GM18502 (cell line): Measurements from ENCODE around the gene DTNB.
"Not testable (repeated sequence)": the region's sequence is repeated elsewhere in the genome, so short reads cannot be mapped to it uniquely, and the experiment has no call there.

Experiments
- ATAC-seq: cut with Tn5 transposase; IDR thresholded peaks from one replicate; pipeline ENCODE4 v1.9.1; 2021; ENCODE audit warnings: mild to moderate bottlenecking; ENCODE audit not compliant: unreplicated experiment, poor library complexity

The DTNB gene

GRCh38 chr2:25635797-25636196, 37.6 kb downstream of the DTNB start:
- no peak for ATAC-seq

- ATAC-seq: not testable (repeated sequence)
Observed at GRCh38 chr2:25633801-25634200, 39.6 kb downstream of the DTNB start.

DNA sequence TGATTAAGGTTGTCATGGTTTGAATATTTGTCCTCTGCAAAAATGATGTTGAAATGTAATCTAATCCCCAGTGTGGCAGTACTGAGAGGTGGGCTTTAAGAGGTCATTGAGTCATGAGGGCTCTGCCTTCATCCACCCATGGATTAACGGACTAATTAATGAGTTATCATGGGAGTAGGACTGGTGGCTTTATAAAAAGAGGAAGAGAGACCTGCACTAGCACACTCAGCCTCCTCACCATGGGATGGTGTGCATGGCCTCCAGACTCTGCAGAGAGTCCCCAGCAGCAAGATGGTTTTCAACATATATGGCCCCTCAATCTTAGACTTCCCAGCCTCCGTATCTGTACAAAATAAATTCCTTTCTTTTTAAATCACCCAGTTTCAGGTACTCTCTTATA, 41.0 kb downstream of the DTNB start:
- no peak for ATAC-seq

DNA sequence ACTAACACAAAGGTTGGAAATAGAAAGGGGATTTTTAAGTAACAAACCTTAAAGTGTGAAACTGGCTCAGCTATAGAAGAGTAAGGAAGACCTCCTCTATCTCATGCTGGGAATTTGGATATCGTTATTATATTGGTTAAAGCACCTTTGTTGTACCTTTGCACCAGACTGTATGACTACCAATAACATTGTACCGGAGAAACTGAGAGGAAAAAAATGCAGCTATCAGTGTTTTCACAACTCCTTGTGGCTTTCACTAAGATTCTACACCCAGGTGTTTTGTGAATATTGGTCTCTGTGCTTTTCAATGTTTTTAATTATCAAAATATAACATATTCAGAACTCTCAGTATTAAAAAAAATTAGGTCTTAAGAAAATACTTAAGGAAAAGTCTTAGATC, 48.7 kb downstream of the DTNB start:
- ATAC-seq: no peak

DNA sequence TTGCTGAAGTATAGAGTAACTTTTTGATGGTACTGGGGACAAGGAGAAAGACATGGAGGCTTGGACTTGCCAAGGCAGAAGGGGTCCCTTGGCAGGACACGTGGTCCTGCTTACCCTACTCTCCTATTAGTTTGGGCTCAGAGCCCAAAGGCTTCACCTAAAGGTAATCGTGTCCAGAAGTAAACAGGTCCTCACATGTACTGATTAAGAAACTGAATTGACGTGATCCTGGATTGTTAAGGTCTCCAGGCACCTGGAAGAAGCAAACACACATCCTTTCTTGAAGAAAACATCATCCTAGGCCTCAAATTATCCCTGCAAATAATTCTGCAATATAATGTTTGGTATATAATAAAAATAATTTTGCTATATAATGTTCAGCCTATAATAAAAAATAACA, 50.0 kb downstream of the DTNB start:
- no peak for ATAC-seq

- no peak for ATAC-seq
Observed at GRCh38 chr2:25620711-25621110, 52.7 kb downstream of the DTNB start.

- ATAC-seq: no peak
Observed at GRCh38 chr2:25620077-25620476, 53.3 kb downstream of the DTNB start.

DNA sequence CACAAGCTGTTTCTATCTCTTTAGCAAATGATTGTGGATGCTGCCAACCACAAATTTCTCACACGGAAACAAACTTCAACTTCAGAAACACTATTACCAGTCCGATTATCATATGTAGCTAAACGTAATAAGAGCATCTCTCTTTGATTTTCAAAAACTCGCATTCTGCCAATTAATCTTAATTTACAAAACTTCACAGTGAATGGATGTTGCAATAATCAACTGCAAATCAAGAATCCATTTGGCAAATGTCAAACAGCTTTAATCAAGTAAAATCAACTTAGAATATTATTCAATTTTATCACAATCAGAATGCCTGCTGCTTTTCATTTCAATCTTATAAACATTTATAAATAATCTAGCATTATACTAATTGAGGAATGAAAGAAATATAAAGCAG, 54.2 kb downstream of the DTNB start:
- ATAC-seq: no peak

GRCh38 chr2:25618676-25619075, 54.7 kb downstream of the DTNB start:
- no peak for ATAC-seq

DNA sequence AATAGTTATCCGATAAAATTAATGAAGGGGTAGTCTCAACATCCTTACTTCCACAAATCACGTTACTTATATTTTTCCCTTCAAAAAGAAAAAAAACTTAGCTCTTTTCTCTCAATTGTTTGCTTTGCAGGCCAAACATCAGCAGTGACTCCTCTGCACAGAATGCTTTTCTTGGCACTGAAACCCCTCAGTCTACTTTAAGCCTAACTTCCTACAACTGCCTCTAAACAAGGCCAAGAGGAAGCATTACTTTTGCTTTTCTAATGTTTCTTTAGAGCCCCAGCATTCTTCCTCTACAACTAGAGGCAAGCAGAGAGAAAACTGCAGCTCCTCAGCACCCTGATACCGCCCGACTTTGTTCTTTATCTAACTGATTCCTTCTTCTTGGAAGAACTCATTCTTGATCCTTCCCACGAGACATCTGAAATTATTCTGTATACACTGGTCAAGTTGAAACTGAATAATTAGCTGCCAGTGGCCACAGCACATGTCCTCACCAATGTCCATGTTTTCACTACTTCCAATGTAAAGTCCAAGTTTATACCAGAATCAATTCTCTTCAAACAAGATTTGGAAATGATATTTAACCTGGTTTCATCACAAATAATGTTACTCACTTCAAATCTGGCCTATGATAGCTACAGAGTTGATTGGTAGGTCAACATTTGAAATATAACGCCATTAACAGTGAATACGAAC, 55.3 kb downstream of the DTNB start:
- ATAC-seq: no peak

DNA sequence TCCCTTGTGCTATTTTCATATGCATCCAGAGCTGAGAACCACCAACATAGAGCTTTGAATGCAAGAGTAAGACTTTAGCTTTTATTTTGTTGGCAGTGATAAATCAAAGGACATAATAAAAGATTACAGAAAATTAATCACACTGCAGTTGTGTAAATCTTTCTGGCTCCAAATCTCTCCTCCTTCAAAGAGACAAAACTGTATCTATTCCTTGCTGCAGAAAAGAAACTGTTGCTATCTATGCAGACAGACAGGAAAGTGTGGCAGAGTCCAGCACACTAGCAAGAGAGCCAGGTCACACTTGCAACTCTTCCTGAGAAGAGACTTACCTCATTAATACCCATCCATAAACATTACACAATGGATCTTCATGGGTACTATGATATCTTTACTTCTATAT, 57.5 kb downstream of the DTNB start:
- ATAC-seq: no peak

DNA sequence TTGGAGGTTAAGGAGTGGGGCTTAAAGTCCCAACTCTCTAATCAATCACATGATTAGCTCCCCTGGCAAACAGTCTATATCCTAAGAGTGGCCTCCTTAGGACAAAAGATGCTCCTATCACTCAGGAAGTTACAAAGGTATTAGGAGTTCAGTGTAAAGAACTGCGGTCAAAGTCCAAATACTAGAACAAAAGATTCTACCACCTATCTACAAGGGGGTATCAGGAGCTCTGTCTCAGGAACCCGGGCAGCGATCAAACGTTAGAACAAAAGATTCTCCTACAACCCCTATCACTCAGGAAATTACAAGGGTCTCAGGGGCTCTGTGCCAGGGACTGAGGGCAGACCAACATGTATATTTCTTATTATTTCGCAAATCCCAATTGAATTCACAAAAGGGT, 58.0 kb downstream of the DTNB start:
- ATAC-seq: no peak

- no peak for ATAC-seq
Observed at GRCh38 chr2:25614711-25615110, 58.7 kb downstream of the DTNB start.

GRCh38 chr2:25608718-25609117, 64.7 kb downstream of the DTNB start:
- ATAC-seq: no peak

- ATAC-seq: no peak
Observed at GRCh38 chr2:25606892-25607291, 66.5 kb downstream of the DTNB start.

DNA sequence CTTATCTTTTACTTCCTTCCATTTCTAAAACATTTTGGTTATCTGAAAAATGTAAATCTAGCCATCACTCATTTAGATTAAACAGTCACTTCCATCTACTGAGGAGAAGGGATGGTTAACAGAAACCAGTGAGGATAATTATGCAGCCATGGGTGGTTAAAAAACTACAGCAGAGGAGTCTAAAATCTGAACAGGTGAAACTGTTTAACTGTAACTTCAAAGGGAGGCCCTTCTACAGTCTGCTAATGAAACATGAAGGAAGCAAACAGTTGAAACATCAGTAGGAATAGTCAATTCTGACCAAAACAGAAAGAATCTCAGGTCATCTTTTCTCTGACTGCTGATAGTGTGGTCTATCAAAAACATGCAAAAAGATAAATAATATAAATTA, 71.0 kb downstream of the DTNB start:
- no peak for ATAC-seq

DNA sequence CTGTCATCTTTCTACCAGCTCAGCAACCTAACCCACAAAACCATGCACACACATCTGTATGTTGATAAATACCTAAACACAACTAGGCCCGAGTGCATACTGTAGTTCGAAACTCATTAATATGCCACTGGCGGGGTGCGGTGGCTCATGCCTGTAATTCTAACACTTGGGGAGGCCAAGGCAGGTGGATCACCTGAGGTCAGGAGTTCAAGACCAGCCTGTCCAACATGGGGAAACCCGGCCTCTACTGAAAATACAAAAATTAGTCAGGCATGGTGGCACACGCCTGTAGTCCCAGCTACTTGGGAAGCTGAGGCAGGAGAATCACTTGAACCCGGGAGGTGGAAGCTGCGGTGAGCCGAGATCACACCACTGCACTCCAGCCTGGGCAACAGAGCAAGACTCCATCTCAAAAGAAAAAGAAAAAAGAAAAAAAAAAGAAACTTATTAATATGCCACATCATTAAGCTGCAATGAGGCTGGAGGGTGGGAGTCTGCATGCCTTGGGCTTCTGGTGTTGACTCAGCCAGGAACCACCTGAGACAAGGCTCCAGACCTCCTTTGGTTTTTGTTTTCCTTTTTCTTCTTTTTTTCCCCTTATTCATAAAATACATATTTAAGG, 71.6 kb downstream of the DTNB start:
- ATAC-seq: not testable (repeated sequence)

DNA sequence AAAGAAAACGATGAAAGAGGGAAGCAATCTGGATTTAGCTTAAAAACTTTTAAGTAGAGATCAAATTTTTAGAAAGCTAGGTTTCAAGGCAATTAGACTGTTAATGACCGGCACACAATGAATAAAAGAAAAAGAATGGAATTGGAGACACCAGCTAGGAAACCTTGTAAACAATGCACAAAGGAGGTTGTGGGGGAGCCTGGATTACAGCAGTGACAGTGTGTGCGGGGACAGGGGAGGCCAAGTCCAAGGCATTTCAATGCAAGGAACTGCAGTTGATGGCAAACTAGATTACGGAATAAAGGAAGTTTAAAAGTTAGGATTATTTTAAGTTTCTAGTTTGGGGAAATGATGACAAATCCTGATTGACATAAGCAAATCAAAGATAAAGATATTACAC, 74.5 kb downstream of the DTNB start:
- ATAC-seq: no peak

DNA sequence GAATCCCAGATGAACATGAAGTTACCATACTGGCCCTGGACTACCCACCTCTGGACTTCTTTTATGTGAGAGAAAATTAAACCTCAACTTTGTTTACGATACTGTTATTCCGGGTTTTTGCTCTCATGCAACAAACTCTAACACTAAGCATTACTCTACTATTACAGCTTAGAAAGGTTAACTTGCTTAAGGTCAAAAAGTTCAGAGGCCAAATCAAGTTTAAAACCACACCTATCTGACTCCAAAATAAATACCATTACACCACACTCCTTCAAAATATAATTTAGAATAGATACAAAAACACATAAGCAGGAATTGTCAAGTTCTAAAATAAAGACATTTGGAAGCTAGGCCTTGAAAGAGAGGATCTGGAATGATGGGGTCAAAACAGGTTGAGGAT, 75.0 kb downstream of the DTNB start:
- ATAC-seq: no peak

DNA sequence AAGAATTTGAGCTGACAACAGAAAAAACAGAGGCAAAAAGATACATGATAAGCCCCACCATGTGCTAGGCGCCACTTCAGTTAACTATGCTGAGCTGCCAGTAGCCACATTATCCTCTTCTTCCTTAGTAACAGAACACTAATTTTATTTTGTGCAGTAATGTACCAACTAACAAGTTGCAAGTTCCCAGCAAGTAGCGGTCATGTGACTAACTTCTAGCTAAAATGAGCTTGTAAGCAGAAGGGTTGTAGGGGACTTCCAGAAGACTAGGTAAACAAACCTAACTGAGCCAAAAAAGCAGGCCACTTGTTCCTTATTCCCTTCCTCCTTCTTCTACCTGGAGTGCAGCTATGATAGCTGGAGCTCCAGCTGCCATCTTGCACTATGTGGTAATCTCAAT, 75.5 kb downstream of the DTNB start:
- no peak for ATAC-seq

- ATAC-seq: no peak
Observed at GRCh38 chr2:25596516-25597244, 76.7 kb downstream of the DTNB start.

DNA sequence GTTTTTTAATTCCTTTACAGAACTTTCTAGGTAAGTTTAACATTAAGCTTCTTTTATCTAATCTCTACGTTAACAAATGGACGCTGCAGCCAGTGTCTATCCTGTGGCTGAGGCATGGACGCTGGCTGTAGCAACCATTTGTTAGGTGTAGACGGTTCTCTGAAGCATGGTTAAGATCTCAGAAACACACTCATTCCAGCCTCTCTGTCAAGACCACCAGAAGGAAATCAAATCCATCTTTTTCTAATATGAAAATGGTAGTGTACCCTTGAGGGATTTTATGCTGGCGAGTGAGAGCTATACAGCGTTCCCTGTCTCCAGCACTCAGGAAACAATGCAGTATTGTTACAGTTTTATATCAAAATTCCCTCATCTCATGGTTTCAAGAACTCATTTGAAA, 78.0 kb downstream of the DTNB start:
- no peak for ATAC-seq
